ENCODE measurements around the gene COA1.
A peak's percentile ranks its signal among the peaks of the same experiment; 100 is the strongest.
"Not testable (repeated sequence)": the region's sequence is repeated elsewhere in the genome, so short reads cannot be mapped to it uniquely, and the experiment has no call there.

COA1 gene

DNA sequence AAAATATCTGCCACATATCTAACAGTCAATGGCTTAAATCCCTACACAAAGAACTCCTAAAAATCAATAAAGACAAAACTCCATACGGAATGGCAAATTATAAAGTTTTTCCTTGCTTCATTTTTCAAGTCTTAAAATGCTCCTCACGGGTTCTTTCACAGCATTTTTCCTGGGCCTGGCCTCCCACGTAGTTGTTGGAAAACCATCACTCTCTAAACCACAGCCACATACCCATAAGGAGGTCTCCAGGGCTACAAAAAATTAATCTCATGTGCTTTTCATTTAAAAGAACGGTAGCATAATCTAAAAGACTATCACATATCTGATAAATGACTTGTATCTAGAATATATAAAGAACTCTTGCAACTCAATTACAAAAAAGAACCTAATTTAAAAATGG lies 2.9 kb downstream of the COA1 start:
- DNase-seq, result no peak

DNA sequence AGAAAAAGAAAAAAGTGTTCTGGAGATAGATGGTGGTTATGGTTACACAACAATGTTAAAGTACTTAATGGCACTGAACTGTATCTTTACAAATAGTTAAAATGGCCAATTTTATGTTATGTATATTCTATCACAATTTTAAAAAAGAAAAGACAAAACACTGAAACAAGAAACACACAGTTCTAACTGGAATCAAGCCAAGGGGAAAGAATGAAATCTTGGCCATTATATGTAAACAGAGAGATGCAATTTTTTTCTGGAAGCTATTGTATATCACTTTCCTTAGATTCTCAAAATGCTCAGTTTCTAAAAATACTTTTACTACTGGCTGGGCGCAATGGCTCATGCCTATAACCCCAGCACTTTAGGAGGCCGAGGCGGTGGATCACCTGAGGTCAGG lies 4.1 kb downstream of the COA1 start:
- DNase-seq, result no peak

DNA sequence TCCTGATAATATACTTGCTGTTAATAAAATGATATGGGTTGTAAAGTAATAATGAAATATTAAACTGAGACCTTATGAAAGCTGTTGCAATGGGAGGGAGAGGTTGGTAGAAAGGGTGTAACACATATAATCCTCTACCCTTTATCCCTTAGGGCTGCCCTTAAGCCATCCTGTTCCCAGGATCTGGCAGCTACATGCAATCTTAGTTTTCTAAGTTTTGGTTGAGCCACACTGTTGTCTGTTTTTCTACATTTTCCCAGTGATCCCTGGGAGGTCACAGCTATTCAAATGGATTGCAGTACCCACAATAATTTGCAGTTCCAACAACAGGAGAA lies 6.3 kb downstream of the COA1 start:
- DNase-seq, result no peak

- DNase-seq, result peak in 1 of 2 experiments; percentile 7
These were observed 8.0 kb downstream of the COA1 start for GRCh38 chr7:43721193-43721806.

DNA sequence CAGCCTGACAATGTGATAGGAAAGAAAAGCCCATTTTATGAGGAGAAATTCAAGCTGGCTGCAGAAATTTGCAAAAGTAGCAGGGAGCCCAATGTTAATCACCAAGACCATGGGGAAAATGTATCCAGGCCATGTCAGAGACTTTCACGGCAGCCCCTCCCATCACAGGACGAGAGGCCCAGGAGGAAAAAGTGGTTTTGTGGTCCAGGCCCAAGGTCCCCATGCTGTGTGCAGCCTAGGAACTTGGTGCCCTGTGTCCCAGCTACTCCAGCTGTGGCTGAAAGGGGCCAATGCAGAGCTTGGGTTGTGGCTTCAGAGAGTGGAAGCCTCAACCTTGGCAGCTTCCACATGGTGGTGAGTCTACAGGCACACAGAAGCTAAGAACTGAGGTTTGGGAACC lies 12.7 kb downstream of the COA1 start:
- no peak for DNase-seq

GRCh38 chr7:43715966-43716365 lies 13.4 kb downstream of the COA1 start:
- DNase-seq, result not testable (repeated sequence)

DNA sequence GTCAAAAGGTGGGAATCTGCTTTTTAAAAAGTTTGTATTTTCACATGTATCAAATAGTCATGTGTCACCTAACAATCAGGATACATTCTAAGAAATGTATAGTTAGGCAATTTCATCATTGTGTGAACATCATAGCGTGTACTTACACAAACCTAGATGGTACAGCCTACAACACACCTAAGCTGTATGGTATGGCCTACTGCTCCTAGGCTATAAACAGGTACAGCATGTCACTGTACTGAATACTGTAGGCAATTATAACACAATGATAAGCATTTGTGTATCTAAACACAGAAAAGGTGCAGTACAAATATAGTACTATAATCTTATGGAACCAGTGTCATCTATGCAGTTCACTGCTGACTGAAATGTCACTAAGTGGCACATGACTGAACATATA lies 17.8 kb downstream of the COA1 start:
- no peak for DNase-seq

GRCh38 chr7:43708055-43708454 lies 21.3 kb downstream of the COA1 start:
- DNase-seq, result not testable (repeated sequence)

- no peak for DNase-seq
These were observed 25.8 kb downstream of the COA1 start for GRCh38 chr7:43703573-43703972.

DNA sequence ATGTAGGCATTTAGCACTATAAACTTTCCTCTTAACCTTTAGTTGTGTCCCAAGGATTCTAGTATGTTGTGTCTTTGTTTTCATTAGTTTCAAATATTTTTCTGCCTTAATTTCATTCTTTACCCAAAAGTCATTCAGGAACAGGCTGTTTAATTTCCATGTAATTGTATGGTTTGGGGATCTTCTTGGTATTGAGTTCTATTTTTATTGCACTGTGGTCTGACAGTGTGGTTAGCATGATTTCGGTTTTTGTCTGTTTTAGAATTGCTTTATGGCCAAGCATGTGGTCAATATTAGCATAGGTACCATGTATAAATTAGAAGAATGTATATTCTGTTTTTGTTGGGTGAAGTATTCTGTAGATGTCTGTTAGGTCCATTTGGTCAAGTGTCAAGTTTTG lies 26.3 kb downstream of the COA1 start:
- no peak for DNase-seq

DNA sequence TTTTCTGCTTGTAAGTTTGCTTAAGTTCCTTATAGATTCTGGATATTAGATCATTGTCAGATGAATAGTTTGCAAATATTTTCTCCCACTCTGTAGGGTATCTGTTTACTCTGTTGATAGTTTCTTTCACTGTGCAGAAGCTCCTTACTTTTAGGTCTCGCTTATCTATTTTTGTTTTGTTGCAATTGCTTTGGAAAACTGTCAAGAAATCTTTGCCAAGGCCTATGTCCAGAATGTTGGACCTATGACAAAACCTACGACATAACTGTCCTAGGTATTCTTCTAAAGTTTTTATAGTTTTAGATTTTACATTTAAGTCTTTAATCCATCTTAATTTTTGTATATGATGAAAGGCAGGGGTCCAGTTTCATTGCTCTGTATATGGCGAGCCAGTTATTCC lies 27.4 kb downstream of the COA1 start:
- DNase-seq, result no peak

GRCh38 chr7:43701500-43701854 lies 27.8 kb downstream of the COA1 start:
- DNase-seq, result no peak

DNA sequence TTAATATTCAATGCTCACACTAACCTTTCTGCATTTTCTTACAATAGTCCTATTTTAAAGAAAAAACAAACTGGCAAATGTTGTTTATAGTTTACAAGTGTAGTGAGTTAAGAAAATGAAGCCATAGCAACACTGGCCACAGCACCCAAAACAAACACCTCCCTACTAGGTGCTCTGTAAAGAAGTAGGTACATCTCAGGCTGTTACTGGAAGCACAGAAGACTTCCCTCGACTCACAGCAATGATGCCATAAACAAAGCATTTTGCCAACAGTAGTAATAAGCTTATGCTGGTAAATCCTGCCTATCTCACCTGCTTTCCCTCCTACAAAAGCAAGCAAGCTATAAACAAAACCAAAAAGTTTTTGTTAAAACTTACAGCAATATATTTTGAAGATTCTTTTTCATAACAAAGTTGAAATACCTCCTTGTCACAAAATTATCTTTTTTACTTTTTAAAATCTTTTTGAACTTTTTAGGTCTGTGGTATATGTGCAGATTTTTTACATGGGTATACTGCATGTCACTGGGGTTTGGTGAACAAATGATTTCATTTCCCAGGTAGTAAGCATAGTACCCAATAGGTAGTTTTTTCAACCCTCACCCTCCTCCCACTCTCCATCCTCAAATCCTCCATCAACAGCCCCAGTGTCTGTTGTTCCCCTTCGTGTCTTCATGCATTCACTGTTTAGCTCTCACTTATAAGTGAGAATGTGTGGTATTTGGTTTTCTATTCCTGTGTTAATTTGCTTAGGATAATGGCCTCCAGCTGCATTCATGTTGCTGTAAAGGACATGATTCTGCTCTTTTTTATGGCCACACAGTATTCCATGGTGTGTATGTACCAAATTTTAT lies 28.4 kb downstream of the COA1 start:
- no peak for DNase-seq

GRCh38 chr7:43700059-43700501 lies 29.2 kb downstream of the COA1 start:
- DNase-seq, result peak; percentile 57 to 64

- no peak for DNase-seq
These were observed 30.7 kb downstream of the COA1 start for GRCh38 chr7:43698460-43699255.

DNA sequence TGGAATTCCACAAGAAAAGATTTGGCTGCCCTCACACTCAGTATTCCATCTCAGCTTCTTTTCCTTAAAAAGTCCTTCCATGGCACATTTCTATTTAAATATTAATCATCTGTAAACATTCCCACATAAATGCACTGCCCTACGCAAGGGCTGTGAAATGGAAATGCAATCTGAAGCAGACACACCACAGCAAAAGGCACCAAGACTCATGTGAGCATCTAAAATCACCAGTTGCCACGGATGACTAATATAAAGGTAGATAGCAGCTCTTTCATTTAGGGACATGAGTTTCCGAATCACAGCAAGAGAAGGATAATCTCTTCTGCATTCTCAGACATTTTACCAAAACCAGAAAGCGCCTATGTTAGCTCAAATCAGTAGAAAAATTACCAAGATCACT lies 31.6 kb downstream of the COA1 start:
- DNase-seq, result no peak

- DNase-seq, result no peak
These were observed 34.0 kb downstream of the COA1 start for GRCh38 chr7:43695365-43695764.

DNA sequence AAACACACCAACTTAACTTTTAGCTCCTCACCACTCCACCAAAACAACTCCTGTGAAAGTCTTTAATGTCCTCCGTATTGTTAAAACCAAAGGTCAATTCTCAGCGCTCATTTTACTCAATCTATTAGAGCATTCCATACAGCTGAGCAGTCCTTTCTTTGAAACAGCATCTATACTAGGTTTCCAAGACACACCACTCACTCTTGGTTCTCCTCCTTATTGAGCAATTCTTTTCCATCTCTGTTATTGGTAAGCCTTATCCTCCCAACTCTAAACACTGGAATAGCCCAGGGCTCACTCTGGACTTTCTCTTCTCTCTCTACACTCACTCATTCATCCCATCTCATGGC lies 34.9 kb downstream of the COA1 start:
- no peak for DNase-seq

DNA sequence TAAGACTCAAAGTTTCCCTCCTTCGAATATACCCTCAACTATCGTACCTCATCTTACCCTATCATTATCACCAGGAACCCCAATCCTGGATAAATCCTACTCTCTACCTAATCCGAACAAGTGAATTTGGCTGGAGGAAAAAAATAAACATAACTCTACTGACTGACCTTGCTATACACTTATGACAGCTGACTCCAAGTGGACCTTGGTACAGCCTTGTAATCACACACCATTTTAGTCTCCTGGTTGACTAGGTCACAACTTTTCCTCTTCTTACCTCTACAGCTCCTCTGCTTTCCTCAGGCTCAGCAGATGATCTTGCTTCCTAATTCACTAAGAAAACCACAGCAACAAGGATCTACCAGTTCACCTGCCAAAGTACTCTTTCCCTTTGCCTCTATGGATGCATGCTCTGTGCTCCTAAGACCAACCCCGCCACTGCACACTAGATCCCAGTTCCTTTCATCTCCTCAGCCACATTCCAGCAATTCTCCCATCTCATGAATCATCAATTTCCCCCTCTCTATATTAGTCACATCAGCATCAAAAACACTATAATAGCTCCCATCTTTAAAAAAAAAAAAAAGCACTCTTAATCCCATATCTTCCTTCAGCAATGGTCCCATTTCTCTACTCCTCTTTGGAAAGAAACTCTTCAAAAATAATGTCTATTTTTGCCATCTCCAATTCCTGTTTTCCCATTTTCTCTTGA lies 35.5 kb downstream of the COA1 start:
- DNase-seq, result no peak

- peak; percentile 44 to 45 for DNase-seq
These were observed 36.5 kb downstream of the COA1 start for GRCh38 chr7:43692582-43693373.

- DNase-seq, result no peak
These were observed 37.7 kb downstream of the COA1 start for GRCh38 chr7:43691611-43692010.

GRCh38 chr7:43689115-43689514 lies 40.2 kb downstream of the COA1 start:
- DNase-seq, result no peak

- DNase-seq, result not testable (repeated sequence)
These were observed 41.5 kb downstream of the COA1 start for GRCh38 chr7:43687866-43688265.
